Measurements from ENCODE around the gene TMEM217. TPM values are rescaled to one million over a fixed set of nuclear protein-coding genes. Genes with fewer than 3 reads are reported as not detected.

TMEM217 gene
- total and polyA plus RNA-seq, 2 of the 8 experiments (the other 6 are each of a cell fraction or from before 2014, with no cell fraction given), result 0.60 to 1.1 TPM

GRCh38 chr6:37269105-37269504 lies 11.2 kb upstream of the TMEM217 start (continued):
- TF ChIP-seq, protein P1, sequence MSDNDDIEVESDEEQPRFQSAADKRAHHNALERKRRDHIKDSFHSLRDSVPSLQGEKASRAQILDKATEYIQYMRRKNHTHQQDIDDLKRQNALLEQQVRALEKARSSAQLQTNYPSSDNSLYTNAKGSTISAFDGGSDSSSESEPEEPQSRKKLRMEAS (IDR thresholded peaks at IDR 0.05), result no peak
- TF ChIP-seq FOSL1 (IDR thresholded peaks at IDR 0.05; ENCODE audit: insufficient read depth, low read depth, low read length) (no peak), RXRA (IDR thresholded peaks at IDR 0.05; ENCODE audit: insufficient read depth, low read depth, low read length) (no peak)
